Peyer's patch (tissue), 4 donors: ENCODE data around the gene HDC.

Source experiments
- CTCF ChIP-seq, 6 experiments: fragments of 450-650 bp in 4 of 6; fragments of 200-600 bp in 2 of 6; sonication (generic) in 1 of 6; IDR thresholded peaks; one replicate each; pipeline ENCODE4 v1.5.1; 2017 to 2019; ENCODE audit warnings: antibody characterized with exemption in 6 of 6, mild to moderate bottlenecking in 3 of 6, moderate library complexity in 1 of 6
- POLR2A ChIP-seq, 2 donors: fragments of 450-650 bp; IDR thresholded peaks; one replicate each; pipeline ENCODE4 v1.5.1; 2017; ENCODE audit warnings: antibody characterized with exemption in 2 of 2, mild to moderate bottlenecking in 2 of 2, moderate library complexity in 2 of 2

DNA sequence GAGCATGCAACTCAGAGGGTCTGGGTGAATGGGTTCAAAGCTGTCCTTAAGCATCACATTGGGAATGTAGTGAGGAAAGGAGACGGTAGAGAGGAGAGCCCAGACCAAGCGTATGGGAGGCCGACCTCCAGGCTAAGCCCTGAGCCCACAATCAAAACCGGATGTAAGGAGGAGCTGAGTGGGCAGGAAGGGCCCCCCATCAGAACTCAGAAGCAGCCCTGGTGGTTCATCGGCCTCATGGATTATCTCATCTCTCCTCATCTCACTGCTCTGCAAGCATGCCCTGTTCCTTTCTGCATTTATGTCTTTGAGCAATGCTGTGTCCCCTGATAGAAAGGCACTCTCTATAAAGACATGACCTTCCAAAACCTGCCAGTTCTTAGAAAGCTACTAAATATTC lies 6.2 kb downstream of the HDC start:
- no peak for TF ChIP-seq CTCF (IDR thresholded peaks at IDR 0.05)
- TF ChIP-seq POLR2A (IDR thresholded peaks at IDR 0.05): no peak
